ENCODE measurements around the gene BMI1.

Gene BMI1

DNA sequence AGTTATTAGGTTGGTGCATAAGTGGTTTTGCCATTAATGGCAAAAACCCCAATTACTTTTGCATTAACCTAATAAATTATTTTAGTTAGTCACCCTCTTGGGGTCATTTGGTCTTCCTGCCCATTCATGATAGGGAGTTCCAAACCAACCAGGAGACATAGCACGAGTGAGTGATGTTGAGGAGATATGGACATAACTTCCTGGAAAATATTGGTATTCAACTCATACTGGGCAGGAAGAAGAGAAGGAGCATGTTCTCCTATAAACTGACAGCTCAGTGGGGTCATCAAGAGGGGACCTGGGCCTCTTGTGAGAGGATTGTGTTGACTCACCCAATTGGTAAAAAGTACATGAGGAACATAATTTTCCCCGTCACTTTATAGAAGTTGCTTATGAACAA, 48.1 kb downstream of the BMI1 start:
- no peak for DNase-seq

DNA sequence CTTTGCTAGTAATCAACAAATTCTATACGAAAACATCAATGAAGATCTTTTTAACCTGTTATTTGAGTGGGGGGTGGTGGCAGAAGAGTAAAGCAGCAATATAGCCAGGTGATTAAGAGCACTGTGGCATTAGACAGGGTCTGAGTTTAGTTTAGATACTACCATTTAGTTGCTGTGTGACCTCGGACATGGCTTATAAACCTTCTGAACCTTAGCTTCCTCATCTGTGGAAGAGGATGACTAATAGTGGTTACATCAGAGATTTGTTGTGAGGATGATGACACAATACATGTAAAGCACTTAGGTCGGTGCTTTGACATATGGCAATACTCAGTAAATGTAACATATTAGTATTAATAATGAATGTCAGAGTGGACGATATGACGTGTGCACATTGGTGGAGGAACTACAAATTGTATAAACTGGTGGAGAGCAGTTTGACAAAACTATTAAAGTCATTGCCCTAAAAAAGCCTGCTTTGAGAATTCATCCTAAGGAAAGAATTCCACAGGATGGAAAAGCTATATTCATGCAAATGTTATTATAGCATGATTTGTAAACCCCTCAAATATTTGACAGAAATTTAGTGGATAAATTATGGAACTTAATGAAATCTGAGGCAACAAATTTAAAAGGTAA, 48.7 kb downstream of the BMI1 start:
- no peak for DNase-seq

DNA sequence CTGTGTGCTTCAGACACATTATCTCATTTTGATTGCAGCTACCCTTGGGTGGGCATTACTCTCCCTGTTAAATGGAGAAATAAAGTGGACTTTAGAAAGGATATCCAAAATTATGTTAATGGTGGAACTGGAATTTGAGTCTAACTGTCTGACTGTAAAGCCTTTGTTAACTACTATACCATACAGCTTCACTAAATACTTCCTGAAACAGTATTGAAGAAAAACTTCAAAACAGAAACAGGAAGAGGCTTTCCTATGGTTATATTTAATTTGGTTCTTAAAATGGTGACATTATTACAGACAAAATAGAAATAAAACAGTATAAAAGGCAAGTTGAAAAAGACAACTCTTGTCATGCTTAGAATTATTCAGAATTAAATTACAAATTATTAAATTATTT, 49.4 kb downstream of the BMI1 start:
- DNase-seq, result no peak

DNA sequence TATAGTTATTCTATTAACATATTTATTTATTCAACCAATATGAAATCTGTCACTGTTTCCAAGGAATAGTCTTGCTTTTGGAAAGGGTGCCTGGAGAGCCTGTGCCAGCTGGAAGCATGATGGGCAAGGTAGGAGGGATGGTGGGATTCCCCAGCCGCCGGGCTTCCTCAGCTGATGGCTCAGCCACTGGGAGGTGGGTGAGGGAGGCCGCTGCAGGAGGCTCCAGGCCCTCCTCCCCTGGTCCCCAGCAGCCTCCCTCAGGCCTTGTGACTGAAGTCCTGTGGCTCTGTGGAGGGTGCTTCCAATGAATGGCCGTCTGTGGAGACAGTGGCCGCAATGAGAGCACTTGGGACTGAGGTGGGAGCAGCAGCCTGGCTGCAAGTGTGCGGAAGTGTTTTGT, 51.4 kb downstream of the BMI1 start:
- no peak for DNase-seq

DNA sequence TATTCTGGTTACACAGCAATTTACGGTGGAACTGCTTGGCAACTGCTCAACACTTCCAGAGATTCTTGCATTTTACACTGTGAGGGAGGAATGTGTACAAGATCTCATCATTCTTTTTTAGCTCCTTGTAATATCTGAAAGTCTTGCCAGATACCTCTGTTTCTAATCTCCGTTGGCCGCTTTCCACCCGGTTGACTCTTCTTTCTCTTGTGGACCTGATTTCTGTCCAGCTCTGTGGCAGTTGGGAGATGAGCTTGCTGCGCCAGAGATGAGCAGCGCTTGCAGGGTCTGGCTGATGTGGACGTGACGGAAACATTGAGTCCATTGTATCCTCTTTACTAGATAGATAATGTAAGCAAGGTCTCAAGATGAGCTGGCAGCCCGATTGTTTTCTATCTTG, 52.0 kb downstream of the BMI1 start:
- no peak for DNase-seq

DNA sequence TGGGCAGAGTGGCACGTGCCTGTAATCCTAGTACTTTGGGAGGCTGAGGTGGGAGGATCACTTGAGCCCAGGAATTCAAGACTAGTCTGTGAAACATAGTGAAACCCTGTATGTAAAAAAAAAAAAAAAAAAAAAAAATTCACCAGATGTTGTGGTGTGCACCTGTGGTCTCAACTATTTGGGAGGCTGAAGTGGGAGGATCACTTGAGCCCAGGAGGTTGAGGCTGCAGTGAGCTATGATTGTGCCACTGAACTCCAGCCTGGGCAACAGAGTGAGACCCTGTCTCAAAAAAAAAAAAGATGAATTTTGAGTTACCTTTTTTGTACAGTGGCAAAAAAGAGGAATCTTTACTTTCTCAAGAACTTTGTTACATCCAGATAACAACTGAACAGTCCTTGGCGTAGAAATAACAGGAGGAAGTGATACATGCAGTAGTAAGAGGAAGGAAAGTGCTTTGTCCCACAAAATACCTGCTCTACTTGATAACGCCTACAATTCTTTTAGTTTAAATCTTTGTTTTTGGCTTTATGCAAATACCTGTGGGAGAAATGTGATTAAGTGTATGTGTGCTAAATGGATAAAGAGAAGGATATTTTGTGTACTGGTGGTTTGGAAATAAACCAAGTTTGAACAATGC, 53.7 kb downstream of the BMI1 start:
- no peak for DNase-seq

DNA sequence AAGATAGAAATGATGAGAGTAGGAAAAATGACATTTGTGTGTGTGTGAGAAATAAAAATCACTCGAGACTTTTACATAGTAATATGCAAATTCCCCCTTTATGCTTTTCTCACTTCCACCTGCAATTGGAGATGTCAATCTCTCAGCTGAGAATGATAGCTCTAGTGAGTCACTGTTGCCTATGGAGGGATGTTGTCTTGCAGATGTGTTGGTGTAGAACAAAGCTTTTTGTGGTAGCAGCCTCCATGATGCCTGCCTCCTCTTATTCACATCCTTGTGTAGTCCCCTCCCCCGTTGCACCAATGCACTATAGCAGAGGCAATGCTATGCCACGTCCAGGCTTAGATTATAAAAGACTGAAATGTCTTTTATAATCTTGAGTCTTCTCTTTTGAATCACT, 58.2 kb downstream of the BMI1 start:
- no peak for DNase-seq

Data from DMS153 (cell line).